GM19455 (cell line): ENCODE data around the gene MAP4K1.

Experiments used
- ATAC-seq: cut with Tn5 transposase; IDR thresholded peaks from one replicate; pipeline ENCODE4 v1.9.1; 2021; ENCODE audit not compliant: unreplicated experiment

Gene MAP4K1

DNA sequence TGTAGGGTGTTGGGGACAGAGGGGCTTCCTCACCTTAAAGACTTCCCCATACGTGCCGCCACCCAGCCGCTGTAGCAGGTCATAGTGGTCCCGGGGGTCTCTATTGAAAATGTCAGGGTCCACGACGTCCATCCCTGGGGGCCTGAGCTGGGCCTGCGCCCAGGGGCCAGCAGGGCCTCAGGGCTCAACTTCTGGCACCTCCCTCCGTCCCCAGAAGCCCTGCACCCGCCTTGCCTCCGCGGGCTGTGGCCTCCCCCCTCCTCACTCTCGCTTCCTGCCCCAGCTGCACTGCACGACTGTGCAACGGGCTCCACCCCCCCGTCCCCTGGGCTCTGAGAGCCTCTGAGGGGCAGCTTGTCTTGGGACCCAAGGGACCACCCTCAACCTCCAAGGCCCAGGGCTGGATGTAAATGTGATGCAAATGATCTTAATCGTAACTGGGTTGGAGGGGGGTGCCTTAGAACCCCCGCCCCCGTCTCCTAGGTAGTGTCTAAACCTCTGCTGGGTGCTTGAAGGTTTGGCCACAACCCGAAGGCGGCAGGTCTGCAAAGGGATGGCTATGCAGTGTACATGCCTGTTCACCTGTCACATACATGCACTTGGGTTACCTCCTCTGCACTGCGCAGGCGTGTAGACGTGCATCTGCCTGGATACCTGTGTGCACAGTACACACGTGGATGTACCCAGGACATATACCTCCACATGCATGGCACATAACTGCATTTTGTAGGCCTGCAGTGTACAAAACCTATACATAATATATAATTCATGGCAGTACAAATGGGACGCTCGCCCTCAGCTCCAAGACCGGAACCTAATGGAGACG is at the start of gene MAP4K1:
MAP4K1 (minus strand) TSS at position 190 of the 826 bp plus-strand sequence; CDS start at position 132, 58 bp downstream.
- peak; percentile 56 for ATAC-seq

GRCh38 chr19:38666663-38667511 is 49.1 kb upstream of the MAP4K1 start:
- no peak for ATAC-seq

DNA sequence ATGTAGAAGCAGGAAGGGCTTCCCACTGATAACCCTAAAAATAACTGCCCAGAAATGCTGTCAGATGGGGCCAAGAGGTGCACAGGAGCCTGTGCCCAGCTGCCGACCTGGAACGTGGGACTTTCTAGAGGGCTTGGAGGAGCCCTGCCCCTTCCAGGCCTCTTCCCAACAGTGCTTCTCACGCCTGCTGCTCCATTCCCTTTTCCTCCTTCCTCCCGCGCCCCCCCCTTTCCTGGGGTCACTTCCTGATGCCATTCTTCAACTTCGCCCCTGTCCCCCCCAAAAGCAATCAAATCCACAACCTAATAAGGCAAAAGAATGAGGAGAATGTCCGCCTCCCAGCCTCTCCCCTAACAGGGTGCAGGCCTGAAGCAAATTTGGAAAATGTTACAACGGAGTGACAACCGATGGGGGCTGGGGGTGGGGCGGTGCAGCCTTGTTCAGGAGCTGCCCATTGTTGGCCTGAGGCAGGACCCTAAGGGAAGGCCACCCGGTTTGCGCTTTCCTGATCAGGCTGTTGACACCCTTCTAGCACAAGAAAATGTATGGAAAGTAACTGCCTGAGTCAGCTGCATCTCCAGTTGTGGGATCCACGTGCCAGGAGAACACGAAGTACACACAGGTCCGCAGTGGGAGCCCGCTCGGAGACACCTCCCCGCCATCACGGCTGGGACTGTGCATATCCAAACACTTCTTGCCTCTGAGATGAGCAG is 48.4 kb upstream of the MAP4K1 start:
- no peak for ATAC-seq

DNA sequence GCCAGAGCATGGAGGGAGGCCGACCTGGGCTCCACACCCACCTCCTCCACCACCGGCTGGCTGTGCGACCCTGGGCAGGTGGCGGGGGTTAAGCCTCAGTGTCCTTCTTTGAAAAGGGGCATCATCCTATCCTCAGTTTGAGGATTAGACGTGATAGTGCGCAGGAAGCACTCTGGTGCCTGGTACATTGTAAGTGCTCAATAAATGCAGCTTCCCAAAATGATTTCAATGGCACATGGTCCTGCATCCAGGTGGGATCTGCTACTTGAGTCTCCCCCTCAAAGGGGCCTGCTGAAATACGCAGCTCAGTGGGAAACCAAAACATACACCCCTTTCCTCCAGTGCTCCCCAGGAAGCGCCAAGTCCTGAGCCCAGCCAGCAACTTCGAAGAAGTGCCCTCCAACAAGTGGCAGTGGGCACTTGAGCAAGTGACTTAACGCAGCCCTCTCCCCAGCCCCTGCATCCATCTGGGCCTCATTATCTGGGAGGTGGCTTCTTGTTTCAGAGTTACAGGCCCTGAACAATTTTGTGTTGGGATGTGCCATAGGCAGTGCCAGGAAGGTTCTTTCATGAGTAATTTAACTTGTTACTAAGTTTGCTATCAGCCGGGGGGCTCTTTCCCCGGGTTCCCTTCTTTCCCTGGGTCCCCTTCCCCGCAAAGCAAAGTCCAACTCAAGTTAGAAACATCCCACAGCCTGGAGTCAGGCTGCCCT is 47.6 kb upstream of the MAP4K1 start:
- ATAC-seq: no peak

DNA sequence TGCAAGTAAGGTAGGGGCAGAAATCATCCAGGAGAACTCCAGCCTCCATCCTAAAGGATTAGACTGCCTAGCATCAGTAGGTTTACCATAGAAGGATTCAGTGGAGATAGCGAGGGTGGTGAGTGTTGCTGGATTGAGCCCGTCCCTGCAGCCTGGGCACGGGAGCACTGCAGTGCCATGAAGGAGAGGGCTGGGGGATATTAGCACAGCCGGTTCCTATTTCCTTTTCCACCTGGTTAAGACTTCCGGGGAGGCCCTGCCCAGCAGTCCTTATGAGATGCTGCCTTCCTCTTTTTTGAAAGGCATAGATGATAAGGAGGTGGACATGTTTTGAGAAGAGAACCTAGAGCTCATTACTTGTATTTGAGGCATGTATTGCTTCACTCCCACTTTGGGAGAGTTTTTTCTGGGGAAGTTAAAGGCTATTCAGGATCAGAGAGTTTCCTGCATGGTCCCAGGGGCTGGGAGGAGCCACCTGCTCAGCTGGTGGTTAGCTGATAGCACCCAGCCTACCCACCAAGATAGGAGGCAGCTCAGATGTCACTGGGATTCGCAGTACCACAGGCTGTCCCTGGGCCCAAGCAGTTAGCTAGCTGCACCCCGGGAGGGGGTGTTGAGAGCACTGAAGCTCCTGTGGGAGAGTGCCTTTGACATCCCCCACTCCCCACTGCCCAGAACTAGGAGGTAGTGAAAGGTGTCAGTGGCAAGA is 46.9 kb upstream of the MAP4K1 start:
- no peak for ATAC-seq

GRCh38 chr19:38663957-38664502 is 46.3 kb upstream of the MAP4K1 start:
- no peak for ATAC-seq

- no peak for ATAC-seq
Measured at GRCh38 chr19:38663156-38663651, 45.5 kb upstream of the MAP4K1 start.

GRCh38 chr19:38662537-38663155 is 44.9 kb upstream of the MAP4K1 start:
- ATAC-seq: no peak

- no peak for ATAC-seq
Measured at GRCh38 chr19:38661996-38662395, 44.2 kb upstream of the MAP4K1 start.

GRCh38 chr19:38661136-38661535 is 43.4 kb upstream of the MAP4K1 start:
- ATAC-seq: no peak

DNA sequence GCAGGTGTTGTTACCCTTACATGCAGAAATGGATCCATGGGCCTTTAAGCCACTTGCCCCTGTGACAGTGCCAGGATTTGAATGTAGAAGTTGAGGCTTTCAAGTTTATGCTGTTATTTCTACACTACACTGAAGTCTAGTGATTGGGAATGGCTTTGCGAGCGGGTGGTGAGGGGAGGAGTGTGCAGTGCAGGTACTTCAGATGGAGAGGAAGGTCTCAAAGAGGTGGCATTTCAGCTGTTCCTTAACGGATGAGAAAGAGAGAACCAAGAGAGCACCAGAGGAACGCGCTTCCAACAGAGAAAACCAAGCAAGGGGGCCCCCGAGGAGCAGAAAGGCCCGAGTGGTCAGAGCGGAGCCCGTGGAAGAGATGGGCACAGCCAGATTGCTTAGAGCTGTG is 43.0 kb upstream of the MAP4K1 start:
- no peak for ATAC-seq

DNA sequence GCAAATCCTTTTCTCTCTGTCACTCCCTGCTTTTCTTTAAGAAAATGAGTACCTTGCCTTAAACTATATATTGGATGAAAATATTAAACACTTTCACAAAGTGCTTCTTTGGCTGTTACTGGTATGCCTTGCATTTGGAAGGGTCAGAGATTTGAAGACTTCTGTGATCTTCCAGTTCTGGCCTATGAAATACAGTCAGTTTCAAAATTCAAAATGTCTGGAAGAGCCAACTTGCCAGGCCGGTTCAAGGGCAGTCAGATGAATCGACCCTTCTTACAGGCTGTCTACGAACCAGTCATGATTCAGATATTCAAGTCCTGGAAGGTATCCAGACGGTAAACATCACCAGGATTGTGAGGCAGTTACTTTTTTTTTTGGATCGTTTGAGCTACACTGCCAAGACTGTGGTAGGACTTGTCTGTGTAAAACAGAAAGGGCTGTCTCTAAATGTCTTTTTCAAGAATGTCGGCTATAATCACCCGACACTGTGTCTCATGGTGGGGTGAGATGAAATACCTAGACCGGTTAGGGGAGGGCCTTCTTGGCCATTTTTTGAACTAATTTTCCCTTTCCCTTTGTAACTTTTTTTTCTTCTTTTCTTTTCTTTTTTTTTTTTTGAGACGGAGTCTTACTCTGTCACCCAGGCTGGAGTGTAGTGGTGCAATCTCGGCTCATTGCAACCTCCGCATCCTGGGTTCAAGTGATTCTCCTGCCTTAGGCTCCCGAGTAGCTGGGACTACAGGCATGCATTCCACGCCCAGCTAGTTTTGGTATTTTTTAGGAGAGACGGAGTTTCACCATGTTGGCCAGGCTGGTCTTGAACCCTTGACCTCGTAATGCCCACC is 40.9 kb upstream of the MAP4K1 start:
- ATAC-seq: no peak

DNA sequence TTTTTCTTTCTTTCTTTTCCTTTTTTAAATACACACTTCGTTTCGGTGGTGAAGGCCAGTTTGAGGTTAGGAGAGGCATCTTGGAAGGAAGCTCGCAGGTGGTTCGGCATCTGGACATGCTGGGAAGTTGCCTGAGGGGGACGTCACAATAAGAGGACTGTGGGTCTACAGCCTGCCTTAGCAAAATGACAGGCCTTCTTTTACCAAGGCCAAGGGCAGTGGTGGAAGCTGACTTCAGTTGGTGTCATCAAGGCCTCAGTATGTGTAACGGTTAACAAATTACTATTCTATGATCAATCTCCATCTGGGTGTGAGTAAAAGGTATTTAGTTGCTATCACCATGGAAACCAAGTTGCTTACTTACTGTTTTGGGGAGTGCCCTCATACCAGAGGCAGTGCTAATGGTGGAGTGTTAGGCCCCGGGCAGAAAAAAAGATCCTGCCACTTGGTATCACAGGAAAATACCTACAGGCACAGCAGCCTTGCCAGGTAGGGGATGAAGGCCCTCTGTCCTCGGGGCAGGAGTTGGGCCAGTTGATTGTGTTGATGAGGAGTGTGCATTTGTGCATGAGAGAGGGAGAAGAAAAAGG is 40.0 kb upstream of the MAP4K1 start:
- ATAC-seq: no peak

GRCh38 chr19:38656171-38656981 is 38.6 kb upstream of the MAP4K1 start:
- ATAC-seq: no peak

- no peak for ATAC-seq
Measured at GRCh38 chr19:38655148-38655824, 37.5 kb upstream of the MAP4K1 start.

DNA sequence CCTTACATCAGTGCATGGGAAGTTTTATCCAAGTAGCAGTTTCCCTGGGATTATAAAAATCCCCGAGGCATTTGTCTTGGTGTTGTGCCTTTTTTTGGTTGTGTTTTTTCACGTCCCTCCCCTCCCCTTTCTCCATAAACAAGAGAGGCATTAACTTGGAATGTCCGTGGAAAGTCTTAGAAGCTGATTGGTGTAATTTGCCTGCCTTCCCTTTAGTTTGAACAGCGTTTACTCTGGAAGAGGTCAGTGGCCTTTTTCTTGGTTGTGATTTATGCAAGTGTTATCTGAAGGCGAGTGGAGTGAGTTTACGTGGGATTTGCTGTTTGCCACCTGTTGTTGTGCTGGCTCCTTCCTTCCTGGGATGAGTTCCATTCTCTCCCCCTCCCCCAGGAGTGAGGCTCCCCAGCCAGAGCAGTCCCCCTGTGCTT is 36.9 kb upstream of the MAP4K1 start:
- no peak for ATAC-seq
